K562 (cell line): ENCODE data around the gene ZNF649. TPM values are rescaled to one million over a fixed set of nuclear protein-coding genes. Genes with fewer than 3 reads are reported as not detected.

ENCODE experiments used
- ATAC-seq: fragments of 200-7000 bp; cut with Tn5 transposase; 3 replicates; pipeline ENCODE4 v1.9.1; 2020; ENCODE audit warnings: moderate library complexity
- BruUV-seq: library from RNA; stranded (reverse); fragments of 400-500 nt; replicated peaks from 2 replicates; lab custom pipeline; 2021; lab: Mats Ljungman, UMichigan
- CTCF ChIA-PET: fragments of 300-600 bp; formaldehyde crosslinking; extraction: SDS; loops from one replicate; lab custom pipeline; 2021; ENCODE audit warnings: low intra/inter-chr PET ratio; lab: Yijun Ruan, JAX
- POLR2A ChIA-PET: fragments of 300-600, 350-650 bp; sonication (Branson Sonifier 250); formaldehyde crosslinking; extraction: SDS; loops from one replicate; lab custom pipeline; 2021; ENCODE audit warnings: antibody characterized with exemption, inconsistent platforms; lab: Yijun Ruan, JAX
- DNase-seq, 4 experiments: peaks; one replicate each; pipeline versions ENCODE4 v3.0.0 to v3.0.0-alpha.2; 2011 to 2018; ENCODE audit warnings: low spot score in 3 of 4, mixed read lengths in 3 of 4; ENCODE audit errors: extremely low read depth in 1 of 4
- FAIRE-seq: peaks from 2 replicates; lab custom pipeline; 2011; peaks lifted over from hg19 to GRCh38; lab: Jason Lieb, UNC
- H2AFZ ChIP-seq: 2 replicates; pipeline ENCODE4 v1.6.0; 2011; ENCODE audit warnings: low read depth, low read length, control low read depth, inconsistent platforms
- H3K27ac ChIP-seq: fragments of 200-600 bp; 3 replicates; pipeline ENCODE4 v1.8.0; 2011; ENCODE audit warnings: low read depth, mild to moderate bottlenecking, control low read depth, inconsistent platforms, low read length, moderate library complexity, mixed read lengths; ENCODE audit errors: extremely low read depth
- H3K27me3 ChIP-seq, 2 experiments: fragments of 300-600 bp in 1 of 2; 2 replicates in 1 of 2; 3 replicates in 1 of 2; pipeline versions ENCODE4 v1.6.0 to v1.8.0; 2011; ENCODE audit warnings: inconsistent platforms in 2 of 2, low read length in 2 of 2, mild to moderate bottlenecking in 1 of 2, mixed read lengths in 1 of 2, moderate library complexity in 1 of 2; ENCODE audit not compliant: control insufficient read depth in 2 of 2, insufficient read depth in 2 of 2
- H3K36me3 ChIP-seq: fragments of 300-600 bp; 3 replicates; pipeline ENCODE4 v1.8.0; 2011; ENCODE audit warnings: mild to moderate bottlenecking, low read length, inconsistent platforms; ENCODE audit not compliant: control insufficient read depth, insufficient read depth
- H3K4me1 ChIP-seq, 2 experiments: fragments of 200-600 bp in 1 of 2; replicated peaks in 1 of 2; 2 replicates in 1 of 2; 3 replicates in 1 of 2; pipeline versions ENCODE4 v1.5.1 to v1.8.0; 2011; ENCODE audit warnings: inconsistent platforms in 2 of 2, low read length in 2 of 2, mild to moderate bottlenecking in 1 of 2, mixed read lengths in 1 of 2, moderate library complexity in 1 of 2; ENCODE audit not compliant: control insufficient read depth in 2 of 2, insufficient read depth in 2 of 2
- H3K4me2 ChIP-seq: 2 replicates; pipeline ENCODE4 v1.6.1; 2011; ENCODE audit warnings: low read length, control low read depth, inconsistent platforms, mixed read lengths; ENCODE audit not compliant: insufficient read depth
- H3K4me3 ChIP-seq: fragments of 200-600 bp; sonication (generic), shearing (Covaris generic); 2 replicates; pipeline ENCODE4 v1.5.1; 2016; ENCODE audit warnings: control low read depth, inconsistent platforms
- H3K79me2 ChIP-seq: fragments of 200-600 bp; 3 replicates; pipeline ENCODE4 v1.8.0; 2011; ENCODE audit warnings: low read length, inconsistent platforms; ENCODE audit not compliant: control insufficient read depth, insufficient read depth
- H3K9ac ChIP-seq, 2 experiments: 2 replicates each; pipeline versions ENCODE4 v1.6.0 to v1.6.1; 2011; ENCODE audit warnings: low read depth in 2 of 2, low read length in 2 of 2, control low read depth in 1 of 2, inconsistent platforms in 1 of 2, mild to moderate bottlenecking in 1 of 2, mixed read lengths in 1 of 2; ENCODE audit not compliant: insufficient read depth in 1 of 2
- H3K9me1 ChIP-seq: one replicate; pipeline ENCODE4 v1.6.0; 2011; ENCODE audit warnings: inconsistent platforms, mild to moderate bottlenecking, low read length, moderate library complexity; ENCODE audit not compliant: control insufficient read depth, insufficient read depth
- H3K9me3 ChIP-seq: replicated peaks from 2 replicates; pipeline ENCODE4 v1.5.1; 2011; ENCODE audit warnings: low read depth, low read length, inconsistent platforms; ENCODE audit not compliant: control insufficient read depth, insufficient read depth
- H4K20me1 ChIP-seq: replicated peaks from 2 replicates; pipeline ENCODE4 v1.6.1; 2011; ENCODE audit warnings: low read length, inconsistent platforms, mixed read lengths; ENCODE audit not compliant: control insufficient read depth, insufficient read depth
- ETV6 ChIP-seq, 3 experiments: fragments of 150-350 bp in 1 of 3; sonication (generic) in 1 of 3; formaldehyde crosslinking in 1 of 3; IDR thresholded peaks; 2 replicates each; pipeline versions ENCODE4 v1.6.1 to v1.8.0; 2014 to 2022; ENCODE audit warnings: borderline replicate concordance in 2 of 3, low read depth in 2 of 3, antibody characterized with exemption in 1 of 3, low read length in 1 of 3, mild to moderate bottlenecking in 1 of 3, missing genetic modification reagents in 1 of 3
- HLTF ChIP-seq: fragments of 450-650 bp; IDR thresholded peaks from 2 replicates; pipeline ENCODE4 v1.6.1; 2016
- MIER1 ChIP-seq: fragments of 450-650 bp; IDR thresholded peaks from 2 replicates; pipeline ENCODE4 v1.6.1; 2016; ENCODE audit warnings: antibody characterized with exemption, mild to moderate bottlenecking, low read depth
- TEAD1 ChIP-seq, 2 experiments: fragments of 450-650 bp in 1 of 2; sonication (generic) in 1 of 2; formaldehyde crosslinking; IDR thresholded peaks; 2 replicates each; pipeline versions ENCODE4 v1.4.0 to v1.8.0; 2020 to 2022; ENCODE audit warnings: mild to moderate bottlenecking in 2 of 2, missing genetic modification reagents in 1 of 2
- ZNF398 ChIP-seq: fragments of 250-450 bp; sonication (Bioruptor Pico); IDR thresholded peaks from 2 replicates; pipeline ENCODE4 v1.8.0; 2021; ENCODE audit warnings: moderate library complexity, mild to moderate bottlenecking, inconsistent platforms
- ZNF407 ChIP-seq: fragments of 450-650 bp; IDR thresholded peaks from 2 replicates; pipeline ENCODE4 v1.6.1; 2016; ENCODE audit warnings: low read depth
- ZNF695 ChIP-seq: fragments of 450-650 bp; formaldehyde crosslinking; IDR thresholded peaks from 2 replicates; pipeline ENCODE4 v1.4.0; 2020; ENCODE audit warnings: mild to moderate bottlenecking, moderate library complexity
- WGBS: fragments of 100-300 bp; shearing (Covaris generic); methylation state at CpG from one replicate; pipeline ENCODE4 v1.1.6; 2016; ENCODE audit warnings: low coverage, mixed read lengths; ENCODE audit not compliant: insufficient coverage; ENCODE audit errors: missing lambda C conversion rate; 5-methylcytosine and 5-hydroxymethylcytosine counted together
- in situ Hi-C: fragments of 300-500 bp; cut with MboI; formaldehyde crosslinking; loops from 4 replicates; pipeline ENCODE4 v1.15.0; 2018; ENCODE audit warnings: inconsistent platforms, mixed read lengths
- intact Hi-C: fragments of 100-400 bp; cut with micrococcal nuclease; formaldehyde crosslinking; loops from 2 replicates; pipeline ENCODE4 v1.14.2; 2022
- polyA plus RNA-seq, 8 experiments: library from polyadenylated mRNA; depleted of rRNA in 4 of 8; stranded (reverse) in 5 of 8; unstranded in 3 of 8; fragments of >200 nt; fragmentation: Nextera tagmentation in 2 of 8; fragmentation: Illumina TruSeq in 1 of 8; extraction: Ambion mirVana in 2 of 8; extraction: Trizol in 1 of 8; gene quantifications; 2 replicates each; pipeline versions ENCODE4 v1.2.1 to v1.2.3, GENCODE V29; 2011 to 2014; ENCODE audit warnings: inconsistent platforms in 1 of 8, missing spikeins in 1 of 8
- total RNA-seq, 7 experiments: library from RNA; depleted of rRNA in 6 of 7; stranded (reverse); fragments of >200 nt in 6 of 7; fragmentation: Illumina TruSeq in 2 of 7; extraction: Trizol in 2 of 7; gene quantifications; 2 replicates each; pipeline versions ENCODE4 v1.2.1 to v1.2.3, GENCODE V29; 2011 to 2021; ENCODE audit warnings: low replicate concordance in 1 of 7

Gene ZNF649
- total and polyA plus RNA-seq, 9 of the 15 experiments (the other 6 are each of a cell fraction or from before 2014, with no cell fraction given) = 1.4 to 14.9 (median 8.3) TPM

GRCh38 chr19:51887522-51888498 is 17.0 kb downstream of the ZNF649 start, which contains the start of gene ZNF577:
TSS of gene ZNF577 (minus strand) at chr19:51887951. CDS start at chr19:51880382, 7,569 bp downstream.
- peaks cover 41% of the 10 kb centered on the region for H3K36me3 ChIP-seq
- CTCF ChIA-PET = interaction anchor here (0.5 kb wide), 1 partner anchor 12 kb away, joined by 4 read pairs; no protein-coding TSS in a partner anchor
- FAIRE-seq = no peak
- POLR2A ChIA-PET = no interaction called here
- H4K20me1 ChIP-seq = no peaks in the 10 kb centered on the region
- no peak for DNase-seq
- in situ Hi-C loops (no loop called here), intact Hi-C loops (no loop called here)
- BruUV-seq = no TSS peak
- no peak within 1 kb of the TSS for H3K4me3 ChIP-seq
- H3K4me1 ChIP-seq = peaks cover 0 to 3% of the 10 kb centered on the region in 2 experiments; a peak in 1 of 5 replicates
- H3K9me3 ChIP-seq = peaks cover 35% of the 10 kb centered on the region
- no peaks in the 10 kb centered on the region for H3K9me1 ChIP-seq
- WGBS = 97% methylated on average over 38 of the region's 56 CpGs
- no peak for ATAC-seq
- H2AFZ ChIP-seq = no peak within 1 kb of the TSS
- H3K27ac ChIP-seq = no peak within 1 kb of the TSS
- no peaks in the 10 kb centered on the region; the same call in 2 of the 3 replicates for H3K79me2 ChIP-seq
- H3K4me2 ChIP-seq = no peak within 1 kb of the TSS
- H3K27me3 ChIP-seq = no peaks in the 10 kb centered on the region
- no peak within 1 kb of the TSS for H3K9ac ChIP-seq
- no peak; a peak in 1 of 4 replicates for TF ChIP-seq TEAD1 (CRISPR knock-in tag; IDR thresholded peaks at IDR 0.05)
- TF ChIP-seq ZNF407 = peak; percentile 65; the same call in 1 of the 2 replicates
- TF ChIP-seq HLTF = no peak
- no peak for TF ChIP-seq ZNF695 (CRISPR knock-in tag)
- no peak for TF ChIP-seq MIER1
- TF ChIP-seq ETV6 (IDR thresholded peaks at IDR 0.05; ENCODE audit: borderline replicate concordance in 1 of 2, low read depth in 2 of 2, low read length in 1 of 2) = no peak
- TF ChIP-seq ETV6 (CRISPR knock-in tag; IDR thresholded peaks at IDR 0.05; ENCODE audit: borderline replicate concordance) = no peak
- no peak for TF ChIP-seq ZNF398
